Measurements from ENCODE around the gene SNX9. TPM values are rescaled to one million over a fixed set of nuclear protein-coding genes. Genes with fewer than 3 reads are reported as not detected.
A peak's percentile ranks its signal among the peaks of the same experiment; 100 is the strongest.

Gene SNX9
- total RNA-seq, result 66.5 and 67.3 TPM in 2 replicates

DNA sequence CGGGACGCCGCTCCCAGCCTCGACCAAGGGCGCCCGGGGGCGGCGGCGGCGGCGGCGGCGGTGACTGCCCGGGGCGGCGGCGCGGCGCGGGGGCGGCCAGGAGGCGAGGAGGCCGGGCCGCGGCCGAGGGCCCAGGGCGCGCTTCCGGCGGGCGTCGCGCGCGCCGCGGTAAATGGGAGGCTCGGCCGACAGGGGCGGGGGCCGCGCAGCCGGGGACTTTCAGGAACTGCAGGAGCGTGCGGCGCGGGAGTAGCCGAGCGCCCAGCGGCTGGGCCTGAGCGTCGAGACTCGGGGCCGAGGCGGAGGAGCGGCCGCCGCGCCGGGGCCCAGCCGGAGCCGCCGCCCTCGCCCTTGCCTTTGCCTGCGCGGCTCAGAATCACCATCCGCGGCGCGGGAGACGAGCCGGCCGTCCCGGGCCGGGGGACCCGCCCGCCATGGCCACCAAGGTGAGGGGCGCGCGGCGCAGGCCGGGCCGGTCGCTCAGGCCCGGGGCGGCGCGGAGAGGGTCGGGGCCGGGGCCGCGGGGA, at the start of gene SNX9:
Gene SNX9 (plus strand): TSS at position 246 of the 527 bp plus-strand sequence. CDS start 189 bp downstream, at position 435.
- H3K27me3 ChIP-seq (ENCODE audit: control insufficient read depth, insufficient read depth, low read length), result no peaks in the 10 kb centered on the region
- H3K4me3 ChIP-seq (ENCODE audit: low read depth, low read length), result peak within 1 kb of the TSS; percentile 97
- no peaks in the 10 kb centered on the region for H3K36me3 ChIP-seq (ENCODE audit: control insufficient read depth, insufficient read depth, low read length)
- no peak for DNase-seq (ENCODE audit: low read depth)
- no peak for TF ChIP-seq CTCF (IDR thresholded peaks at IDR 0.05; ENCODE audit: insufficient read depth, low read length, poor library complexity, severe bottlenecking)

DNA sequence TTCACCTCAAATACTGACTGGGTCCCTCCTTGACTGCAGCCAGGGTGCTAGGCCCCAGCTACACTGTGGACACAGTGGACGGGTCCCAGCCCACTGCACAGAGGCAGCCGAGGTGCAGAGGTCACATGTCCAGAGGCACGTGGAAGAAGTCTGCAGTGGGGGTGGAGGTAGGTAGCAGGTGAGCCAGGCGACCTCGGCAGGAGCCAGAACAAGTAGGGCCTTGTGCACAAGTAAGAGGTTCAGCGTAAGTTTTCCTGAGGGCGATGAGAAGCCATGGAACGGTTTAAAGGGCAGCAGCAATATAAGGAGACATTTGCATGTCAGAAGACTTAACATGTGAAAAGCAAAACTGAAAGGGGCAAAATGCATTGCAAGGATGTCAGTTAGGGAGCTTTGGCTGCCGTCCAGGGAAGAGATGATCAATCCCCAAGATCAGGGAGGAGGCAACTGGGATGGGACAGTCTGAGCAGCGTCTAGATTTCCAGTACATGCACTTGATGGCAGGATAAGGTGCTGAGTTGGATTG, 49.7 kb upstream of the SNX9 start:
- no peak for DNase-seq (ENCODE audit: low read depth)
- no peaks in the 10 kb centered on the region for H3K27me3 ChIP-seq (ENCODE audit: control insufficient read depth, insufficient read depth, low read length)

GRCh38 chr6:157774153-157775135, 48.6 kb upstream of the SNX9 start:
- Histone ChIP-seq H3K27me3 (ENCODE audit: control insufficient read depth, insufficient read depth, low read length) (no peaks in the 10 kb centered on the region), H3K4me3 (ENCODE audit: low read depth, low read length) (no peak overlapping the region), H3K36me3 (ENCODE audit: control insufficient read depth, insufficient read depth, low read length) (no peaks in the 10 kb centered on the region)
- no peak for DNase-seq (ENCODE audit: low read depth)
- TF ChIP-seq CTCF (IDR thresholded peaks at IDR 0.05; ENCODE audit: insufficient read depth, low read length, poor library complexity, severe bottlenecking), result no peak

More for the DNA sequence above, 49.7 kb upstream of the SNX9 start:
- no peak for TF ChIP-seq CTCF (IDR thresholded peaks at IDR 0.05; ENCODE audit: insufficient read depth, low read length, poor library complexity, severe bottlenecking)
- H3K4me3 ChIP-seq (ENCODE audit: low read depth, low read length), result no peak overlapping the region
- no peaks in the 10 kb centered on the region for H3K36me3 ChIP-seq (ENCODE audit: control insufficient read depth, insufficient read depth, low read length)

DNA sequence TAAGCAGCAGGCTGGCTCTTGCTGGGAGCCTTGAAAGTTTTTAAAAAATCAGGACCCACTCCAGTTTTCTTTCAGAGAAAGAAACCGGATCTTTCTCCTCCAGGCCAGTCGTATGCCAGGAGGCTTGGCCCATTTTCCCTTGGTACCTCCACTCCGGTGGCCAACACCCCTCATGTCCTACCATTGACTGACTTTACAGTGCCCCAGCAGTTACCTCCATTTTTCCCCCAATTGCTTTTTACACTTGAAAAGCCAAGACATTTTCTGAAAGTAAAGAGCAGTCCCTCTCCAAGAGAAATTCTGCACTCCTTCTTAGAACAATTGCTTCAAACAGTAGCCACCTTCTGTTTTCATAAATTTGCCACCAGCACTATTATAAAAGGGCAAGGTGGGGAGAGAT, 47.7 kb upstream of the SNX9 start:
- TF ChIP-seq CTCF (IDR thresholded peaks at IDR 0.05; ENCODE audit: insufficient read depth, low read length, poor library complexity, severe bottlenecking), result no peak

DNA sequence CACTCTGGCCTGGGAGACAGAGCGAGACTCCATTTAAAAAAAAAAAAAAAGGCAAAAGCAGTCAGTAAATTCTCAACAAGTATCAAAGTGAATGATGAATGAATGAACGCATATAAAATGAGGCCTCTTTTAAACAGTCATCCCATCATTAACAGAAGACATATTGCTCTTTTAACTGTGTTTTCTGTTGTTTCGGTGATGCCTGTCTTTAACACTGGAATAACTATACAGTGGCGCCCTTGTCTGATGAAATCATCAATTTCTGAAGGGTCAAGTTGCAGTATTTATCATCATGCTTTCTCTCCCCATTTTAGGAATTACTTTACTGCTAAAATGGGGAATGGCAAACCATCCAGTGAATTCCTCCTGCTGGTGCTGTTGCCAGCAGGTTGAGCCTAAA, 45.7 kb upstream of the SNX9 start:
- no peak for TF ChIP-seq CTCF (IDR thresholded peaks at IDR 0.05; ENCODE audit: insufficient read depth, low read length, poor library complexity, severe bottlenecking)
- Histone ChIP-seq H3K4me3 (ENCODE audit: low read depth, low read length) (no peak overlapping the region), H3K36me3 (ENCODE audit: control insufficient read depth, insufficient read depth, low read length) (no peaks in the 10 kb centered on the region), H3K27me3 (ENCODE audit: control insufficient read depth, insufficient read depth, low read length) (no peaks in the 10 kb centered on the region)
- DNase-seq (ENCODE audit: low read depth), result no peak

More for the DNA sequence above, 47.7 kb upstream of the SNX9 start:
- H3K36me3 ChIP-seq (ENCODE audit: control insufficient read depth, insufficient read depth, low read length), result no peaks in the 10 kb centered on the region
- H3K4me3 ChIP-seq (ENCODE audit: low read depth, low read length), result no peak overlapping the region
- no peaks in the 10 kb centered on the region for H3K27me3 ChIP-seq (ENCODE audit: control insufficient read depth, insufficient read depth, low read length)
- DNase-seq (ENCODE audit: low read depth), result no peak
